HG03175 (cell line): ENCODE data around the gene ELAVL1.
"Not testable (repeated sequence)": the region's sequence is repeated elsewhere in the genome, so short reads cannot be mapped to it uniquely, and the experiment has no call there.

Experiments used
- ATAC-seq: cut with Tn5 transposase; IDR thresholded peaks from one replicate; pipeline ENCODE4 v1.9.1; 2021; ENCODE audit warnings: mild to moderate bottlenecking, moderate library complexity; ENCODE audit not compliant: unreplicated experiment

The ELAVL1 gene

DNA sequence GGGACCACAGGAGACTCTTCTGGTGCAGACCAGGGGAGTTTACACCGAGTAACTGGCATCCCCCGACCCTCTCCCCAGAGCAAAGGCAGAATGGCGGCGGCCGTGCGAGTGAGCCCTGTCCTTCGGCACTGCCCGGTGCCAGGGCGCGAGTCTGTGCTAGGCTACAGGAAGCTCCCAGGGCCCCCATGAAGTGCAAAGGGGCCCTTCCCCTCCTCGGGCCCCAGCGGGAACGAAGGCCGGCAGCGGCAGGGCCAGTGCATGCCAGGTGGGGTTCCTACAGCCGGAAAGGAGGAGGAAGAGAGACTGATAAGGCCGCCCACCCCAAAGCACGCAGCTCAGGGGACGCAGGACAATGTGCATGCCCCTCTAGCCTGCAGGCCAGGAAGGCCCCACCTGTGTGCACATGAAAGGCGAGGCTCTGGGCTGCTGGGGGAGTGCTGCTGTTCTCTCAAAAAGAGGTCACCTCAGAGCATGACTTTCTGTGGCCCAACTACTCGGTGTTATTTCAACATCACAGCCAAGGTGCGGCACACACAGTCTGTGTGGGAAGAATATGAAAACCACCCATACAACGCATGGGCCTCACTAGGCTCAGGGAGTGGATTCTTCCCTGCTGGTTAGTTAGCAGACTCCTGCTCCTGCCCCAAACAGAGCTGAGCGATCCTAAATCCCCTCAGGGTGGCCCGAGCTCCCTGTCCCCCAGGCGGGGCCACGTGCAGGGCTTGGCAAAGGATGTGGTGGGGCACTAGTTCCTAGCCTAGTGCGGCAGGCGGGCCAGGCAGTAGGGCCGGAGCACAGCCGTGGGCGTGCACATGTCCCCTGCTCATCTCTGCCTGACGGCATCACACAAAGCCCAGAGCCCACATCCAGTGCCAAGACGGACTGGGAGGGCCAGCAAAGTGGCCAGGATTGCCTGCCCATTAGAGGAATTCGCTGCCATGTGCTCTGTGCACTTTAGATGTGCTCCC, 33.6 kb downstream of the ELAVL1 start:
- no peak for ATAC-seq

- no peak for ATAC-seq
Observed at GRCh38 chr19:7970716-7971448, 34.6 kb downstream of the ELAVL1 start.

DNA sequence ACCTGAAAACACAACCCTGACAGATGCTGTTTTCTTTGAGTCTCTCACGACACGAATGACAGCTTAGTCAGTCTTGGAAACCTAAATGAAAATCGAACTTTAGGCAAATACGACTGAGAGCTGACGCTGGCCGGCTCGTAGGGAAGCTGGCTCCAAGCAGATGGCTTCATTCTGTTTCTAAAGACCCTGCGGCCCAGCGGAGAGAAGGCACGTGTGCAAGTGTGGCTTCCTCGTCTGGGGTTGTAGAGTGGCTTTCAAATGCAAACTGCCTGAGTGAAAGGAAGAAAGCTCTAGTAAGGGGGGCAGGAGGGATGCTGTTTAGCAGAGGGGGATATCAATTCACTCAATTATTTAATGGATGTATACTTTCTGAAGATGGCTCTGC, 35.9 kb downstream of the ELAVL1 start:
- no peak for ATAC-seq

GRCh38 chr19:7968796-7969554, 36.5 kb downstream of the ELAVL1 start:
- no peak for ATAC-seq

GRCh38 chr19:7968008-7968795, 37.2 kb downstream of the ELAVL1 start:
- ATAC-seq, result no peak

GRCh38 chr19:7965921-7966665, 39.3 kb downstream of the ELAVL1 start:
- ATAC-seq, result no peak

GRCh38 chr19:7965259-7965841, 40.1 kb downstream of the ELAVL1 start:
- ATAC-seq, result no peak

GRCh38 chr19:7963566-7963965, 41.9 kb downstream of the ELAVL1 start:
- ATAC-seq, result no peak

DNA sequence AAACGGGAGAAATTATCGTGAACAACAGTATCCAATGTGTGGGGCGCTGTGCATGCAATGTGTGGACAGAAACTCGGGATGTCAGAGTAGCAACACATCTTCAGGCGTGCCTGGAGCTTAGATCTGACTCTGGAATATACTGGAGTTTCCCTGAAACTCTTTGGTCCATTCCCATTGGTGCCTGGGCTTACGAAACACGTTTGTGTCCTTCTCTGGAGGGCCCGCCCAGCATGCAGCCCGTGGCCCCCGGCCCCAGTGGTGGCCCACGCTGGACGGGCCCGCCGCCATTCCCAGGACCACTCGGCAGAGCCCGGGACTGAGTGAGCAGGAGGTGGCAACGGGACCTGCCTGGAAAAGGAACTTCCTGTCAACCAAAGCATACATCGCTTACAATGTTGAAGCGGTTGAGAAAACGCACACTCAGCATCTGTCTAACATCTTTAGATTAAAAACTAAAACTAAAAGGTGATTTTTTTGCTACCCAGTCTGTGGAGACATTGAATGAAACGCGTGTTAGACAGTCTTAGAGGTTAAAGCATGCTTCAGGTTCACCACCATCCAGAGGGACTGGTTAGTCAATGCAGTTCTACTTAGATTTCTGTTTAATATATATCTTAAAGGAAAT, 42.7 kb downstream of the ELAVL1 start:
- no peak for ATAC-seq

- ATAC-seq, result no peak
Observed at GRCh38 chr19:7961920-7962626, 43.4 kb downstream of the ELAVL1 start.

- ATAC-seq, result not testable (repeated sequence)
Observed at GRCh38 chr19:7961082-7961481, 44.4 kb downstream of the ELAVL1 start.

- no peak for ATAC-seq
Observed at GRCh38 chr19:7959211-7959610, 46.2 kb downstream of the ELAVL1 start.

DNA sequence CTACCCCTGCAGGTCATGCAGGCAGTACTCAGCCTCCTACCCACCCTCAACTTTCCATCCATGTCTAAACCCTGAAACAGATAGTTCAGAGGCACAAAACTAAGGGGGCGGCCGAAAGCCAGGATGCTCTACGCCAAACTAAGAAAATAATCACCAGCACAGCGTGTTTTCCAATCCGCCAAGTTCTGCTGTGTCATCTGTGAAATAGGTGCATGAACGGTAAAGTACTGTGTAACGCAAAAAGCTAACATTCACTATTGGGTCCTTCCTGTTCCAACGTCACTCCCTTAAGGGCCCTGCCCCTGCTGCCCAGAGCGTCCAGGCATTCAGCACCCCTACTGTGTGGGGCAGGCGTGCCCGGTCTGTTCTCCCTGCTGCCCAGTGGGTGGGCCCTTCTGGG, 49.7 kb downstream of the ELAVL1 start:
- ATAC-seq, result no peak

DNA sequence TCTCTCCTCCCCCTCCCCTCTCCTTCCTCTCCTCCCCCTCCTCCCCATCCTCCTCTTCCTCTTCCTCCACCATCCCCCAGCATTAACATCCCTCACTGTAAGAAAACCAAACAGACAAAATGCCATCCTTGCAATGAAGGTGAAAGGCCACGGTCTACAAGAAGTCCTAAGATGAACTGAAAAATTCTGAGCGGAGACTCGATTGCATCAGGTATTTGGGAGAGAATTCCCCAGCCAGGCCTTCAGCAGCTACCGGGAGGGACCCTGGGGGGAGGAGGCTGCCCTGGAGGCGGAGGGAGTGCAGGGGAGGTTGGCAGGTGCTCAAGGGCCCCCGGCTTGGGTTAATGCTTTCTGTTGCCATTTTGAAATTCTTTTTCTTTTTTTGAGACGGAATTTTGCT, 51.9 kb downstream of the ELAVL1 start:
- no peak for ATAC-seq

- no peak for ATAC-seq
Observed at GRCh38 chr19:7953060-7953459, 52.4 kb downstream of the ELAVL1 start.

DNA sequence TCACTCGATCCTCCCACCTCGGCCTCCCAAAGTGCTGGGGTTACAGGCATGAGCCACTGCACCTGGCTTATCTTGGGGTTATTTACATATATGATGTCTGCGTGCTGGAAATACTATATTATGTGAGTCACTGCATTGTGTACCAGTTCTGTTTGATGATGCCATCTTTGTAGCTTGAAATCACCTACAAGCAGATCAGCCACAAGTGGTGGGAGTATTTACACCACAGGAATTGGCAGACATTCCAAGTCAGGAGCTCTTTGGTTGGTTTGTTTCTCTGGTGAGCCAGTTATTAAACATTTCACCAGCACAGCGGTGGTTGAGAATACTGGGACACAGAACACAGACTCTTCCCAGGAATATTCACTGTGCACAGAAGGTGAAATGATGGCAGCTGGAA, 57.5 kb downstream of the ELAVL1 start:
- no peak for ATAC-seq

DNA sequence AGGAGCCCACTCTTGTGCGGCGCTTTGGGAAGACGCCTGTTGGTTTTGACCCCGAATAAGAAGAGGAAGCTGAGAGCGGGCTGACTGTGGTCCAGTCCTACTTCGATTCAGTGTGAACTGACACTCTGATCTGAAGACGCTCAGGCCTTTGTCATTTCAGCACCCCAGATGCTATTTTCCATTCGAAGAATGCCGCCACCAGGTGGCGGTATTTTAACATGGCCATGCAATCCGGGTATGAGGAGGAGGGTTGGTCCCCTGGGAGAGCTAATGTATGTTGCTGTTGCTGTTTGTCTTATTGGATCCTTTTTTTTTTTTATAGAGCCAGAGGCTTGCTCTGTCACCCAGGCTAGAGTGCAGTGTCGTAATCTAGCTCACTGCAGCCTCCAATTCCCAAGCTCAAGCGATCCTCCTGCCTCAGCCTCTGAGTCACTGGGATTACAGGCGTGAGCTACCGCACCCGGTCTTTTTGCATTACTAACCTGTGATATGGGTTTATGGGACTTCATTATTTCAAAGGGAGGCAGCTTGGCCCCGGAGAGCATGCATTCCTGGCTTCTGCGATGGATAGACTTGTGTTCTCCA, 61.2 kb downstream of the ELAVL1 start:
- ATAC-seq, result peak; percentile 32
